ENCODE data around the gene PLEKHG3. TPM values are rescaled to one million over a fixed set of nuclear protein-coding genes. Genes with fewer than 3 reads are reported as not detected.

PLEKHG3 gene
- total RNA-seq, 2 experiments from 2014 or later: 20.1 to 22.6 TPM

GRCh38 chr14:64769096-64770020 lies 65.1 kb downstream of the PLEKHG3 start:
- ChIA-PET POLR2A (no interaction called here), CTCF (interaction anchor here (1.5 kb wide), 2 partner anchors 97 to 122 kb away, joined by 7 to 8 read pairs; no protein-coding TSS in a partner anchor)
- intact Hi-C loops (cut with micrococcal nuclease): no loop called here
- H3K36me3 Mint-ChIP-seq: no peaks in the 10 kb centered on the region
- H3K4me3 Mint-ChIP-seq: no peak overlapping the region
- no peak overlapping the region for H3K27ac Mint-ChIP-seq
- H3K9me3 Mint-ChIP-seq: no peaks in the 10 kb centered on the region
- no peak for DNase-seq
- no peaks in the 10 kb centered on the region for H3K27me3 Mint-ChIP-seq
- H3K4me1 Mint-ChIP-seq (ENCODE audit: low read depth): peaks cover 27% of the 10 kb centered on the region

GRCh38 chr14:64770751-64771150 lies 66.5 kb downstream of the PLEKHG3 start:
- POLR2A ChIA-PET: no interaction called here
- Mint-ChIP-seq H3K9me3 (no peaks in the 10 kb centered on the region), H3K4me1 (ENCODE audit: low read depth) (peaks cover 19% of the 10 kb centered on the region), H3K4me3 (no peak overlapping the region), H3K27ac (no peak overlapping the region), H3K36me3 (no peaks in the 10 kb centered on the region), H3K27me3 (no peaks in the 10 kb centered on the region)
- CTCF ChIA-PET: interaction anchor here (3.1 kb wide), 1 partner anchor 9 kb away, joined by 15 read pairs; no protein-coding TSS in a partner anchor
- no peak for DNase-seq
- intact Hi-C loops (cut with micrococcal nuclease): no loop called here

- no peak overlapping the region for H3K4me3 Mint-ChIP-seq
- no peaks in the 10 kb centered on the region for H3K27me3 Mint-ChIP-seq
- H3K9me3 Mint-ChIP-seq: no peaks in the 10 kb centered on the region
- POLR2A ChIA-PET: no interaction called here
- intact Hi-C loops (cut with micrococcal nuclease): no loop called here
- no peak overlapping the region for H3K27ac Mint-ChIP-seq
- no peak for DNase-seq
- peaks cover 15% of the 10 kb centered on the region for H3K4me1 Mint-ChIP-seq (ENCODE audit: low read depth)
- no peaks in the 10 kb centered on the region for H3K36me3 Mint-ChIP-seq
- CTCF ChIA-PET: interaction anchor here (2.2 to 3.1 kb wide), 3 partner anchors 10 to 120 kb away, joined by 5 to 15 read pairs (median 15); no protein-coding TSS in a partner anchor
Measured at GRCh38 chr14:64771161-64771560, 66.9 kb downstream of the PLEKHG3 start.

- Mint-ChIP-seq H3K4me3 (no peak overlapping the region), H3K4me1 (ENCODE audit: low read depth) (peaks cover 14% of the 10 kb centered on the region), H3K9me3 (no peaks in the 10 kb centered on the region), H3K27me3 (no peaks in the 10 kb centered on the region), H3K27ac (no peak overlapping the region), H3K36me3 (no peaks in the 10 kb centered on the region)
- ChIA-PET CTCF (interaction anchor here (0.6 to 3.1 kb wide), 5 partner anchors 9 to 232 kb away, joined by 3 to 15 read pairs (median 5); partner anchors contain the start of gene HSPA2), POLR2A (no interaction called here)
- intact Hi-C loops (cut with micrococcal nuclease): no loop called here
- no peak for DNase-seq
Measured at GRCh38 chr14:64772397-64772950, 68.2 kb downstream of the PLEKHG3 start.

GRCh38 chr14:64773046-64773445 lies 68.8 kb downstream of the PLEKHG3 start:
- H3K27ac Mint-ChIP-seq: no peak overlapping the region
- H3K9me3 Mint-ChIP-seq: no peaks in the 10 kb centered on the region
- H3K4me1 Mint-ChIP-seq (ENCODE audit: low read depth): peaks cover 14% of the 10 kb centered on the region
- ChIA-PET CTCF (interaction anchor here (0.6 to 3.1 kb wide), 6 partner anchors 12 to 232 kb away, joined by 3 to 15 read pairs (median 4); partner anchors contain the start of gene HSPA2), POLR2A (no interaction called here)
- H3K4me3 Mint-ChIP-seq: no peak overlapping the region
- no peaks in the 10 kb centered on the region for H3K27me3 Mint-ChIP-seq
- intact Hi-C loops (cut with micrococcal nuclease): no loop called here
- DNase-seq: no peak
- no peaks in the 10 kb centered on the region for H3K36me3 Mint-ChIP-seq

- no peak overlapping the region for H3K27ac Mint-ChIP-seq
- POLR2A ChIA-PET: no interaction called here
- H3K4me1 Mint-ChIP-seq (ENCODE audit: low read depth): peaks cover 14% of the 10 kb centered on the region
- intact Hi-C loops (cut with micrococcal nuclease): no loop called here
- CTCF ChIA-PET: interaction anchor here (0.6 to 3.1 kb wide), 5 partner anchors 9 to 118 kb away, joined by 3 to 15 read pairs (median 9); no protein-coding TSS in a partner anchor
- no peaks in the 10 kb centered on the region for H3K27me3 Mint-ChIP-seq
- no peak overlapping the region for H3K4me3 Mint-ChIP-seq
- H3K9me3 Mint-ChIP-seq: no peaks in the 10 kb centered on the region
- H3K36me3 Mint-ChIP-seq: no peaks in the 10 kb centered on the region
- no peak for DNase-seq
Measured at GRCh38 chr14:64773577-64773976, 69.4 kb downstream of the PLEKHG3 start.

- DNase-seq: no peak
- H3K27ac Mint-ChIP-seq: no peak overlapping the region
- no peaks in the 10 kb centered on the region for H3K9me3 Mint-ChIP-seq
- CTCF ChIA-PET: interaction anchor here (2.3 kb wide), 1 partner anchor 10 kb away, joined by 9 read pairs; no protein-coding TSS in a partner anchor
- peaks cover 14% of the 10 kb centered on the region for H3K4me1 Mint-ChIP-seq (ENCODE audit: low read depth)
- no peak overlapping the region for H3K4me3 Mint-ChIP-seq
- H3K27me3 Mint-ChIP-seq: no peaks in the 10 kb centered on the region
- intact Hi-C loops (cut with micrococcal nuclease): no loop called here
- POLR2A ChIA-PET: no interaction called here
- H3K36me3 Mint-ChIP-seq: no peaks in the 10 kb centered on the region
Measured at GRCh38 chr14:64774272-64774671, 70.0 kb downstream of the PLEKHG3 start.

- POLR2A ChIA-PET: no interaction called here
- H3K27me3 Mint-ChIP-seq: no peaks in the 10 kb centered on the region
- no peaks in the 10 kb centered on the region for H3K36me3 Mint-ChIP-seq
- peaks cover 14% of the 10 kb centered on the region for H3K4me1 Mint-ChIP-seq (ENCODE audit: low read depth)
- intact Hi-C loops (cut with micrococcal nuclease): no loop called here
- H3K4me3 Mint-ChIP-seq: no peak overlapping the region
- no peak overlapping the region for H3K27ac Mint-ChIP-seq
- CTCF ChIA-PET: interaction anchor here (1.1 to 2.3 kb wide), 3 partner anchors 11 to 117 kb away, joined by 3 to 9 read pairs (median 4); no protein-coding TSS in a partner anchor
- no peak for DNase-seq
- no peaks in the 10 kb centered on the region for H3K9me3 Mint-ChIP-seq
Measured at GRCh38 chr14:64775081-64775777, 71.0 kb downstream of the PLEKHG3 start.

GRCh38 chr14:64777461-64777860 lies 73.2 kb downstream of the PLEKHG3 start:
- no peaks in the 10 kb centered on the region for H3K4me1 Mint-ChIP-seq (ENCODE audit: low read depth)
- H3K4me3 Mint-ChIP-seq: no peak overlapping the region
- ChIA-PET POLR2A (no interaction called here), CTCF (interaction anchor here (1.4 to 2.6 kb wide), 2 partner anchors 13 to 46 kb away, joined by 4 to 6 read pairs; no protein-coding TSS in a partner anchor)
- no peak overlapping the region for H3K27ac Mint-ChIP-seq
- DNase-seq: no peak
- no peaks in the 10 kb centered on the region for H3K27me3 Mint-ChIP-seq
- intact Hi-C loops (cut with micrococcal nuclease): no loop called here
- H3K36me3 Mint-ChIP-seq: no peaks in the 10 kb centered on the region
- no peaks in the 10 kb centered on the region for H3K9me3 Mint-ChIP-seq

GRCh38 chr14:64778104-64778754 lies 74.0 kb downstream of the PLEKHG3 start:
- no peaks in the 10 kb centered on the region for H3K9me3 Mint-ChIP-seq
- H3K4me3 Mint-ChIP-seq: no peak overlapping the region
- no peaks in the 10 kb centered on the region for H3K4me1 Mint-ChIP-seq (ENCODE audit: low read depth)
- intact Hi-C loops (cut with micrococcal nuclease): no loop called here
- H3K36me3 Mint-ChIP-seq: no peaks in the 10 kb centered on the region
- H3K27ac Mint-ChIP-seq: no peak overlapping the region
- CTCF ChIA-PET: interaction anchor here (1.4 to 2.6 kb wide), 2 partner anchors 13 to 45 kb away, joined by 4 to 6 read pairs; no protein-coding TSS in a partner anchor
- POLR2A ChIA-PET: no interaction called here
- H3K27me3 Mint-ChIP-seq: no peaks in the 10 kb centered on the region
- no peak for DNase-seq

- POLR2A ChIA-PET: no interaction called here
- Mint-ChIP-seq H3K4me3 (no peak overlapping the region), H3K27me3 (no peaks in the 10 kb centered on the region)
Measured at GRCh38 chr14:64779472-64779871, 75.2 kb downstream of the PLEKHG3 start.

More at GRCh38 chr14:64779472-64779871, 75.2 kb downstream of the PLEKHG3 start:
- no peak for DNase-seq
- no peaks in the 10 kb centered on the region for H3K9me3 Mint-ChIP-seq
- H3K4me1 Mint-ChIP-seq (ENCODE audit: low read depth): no peaks in the 10 kb centered on the region
- no peak overlapping the region for H3K27ac Mint-ChIP-seq
- intact Hi-C loops (cut with micrococcal nuclease): no loop called here
- no peaks in the 10 kb centered on the region for H3K36me3 Mint-ChIP-seq
- CTCF ChIA-PET: no interaction called here
